H1 (cell line): ENCODE results near the gene RAD51B. TPM values are rescaled to one million over a fixed set of nuclear protein-coding genes. Genes with fewer than 3 reads are reported as not detected.

Source experiments
- CTCF ChIA-PET: fragments of 300-600 bp; sonication (Branson Sonifier 250); formaldehyde crosslinking; loops from one replicate; lab custom pipeline; 2021; ENCODE audit not compliant: partially characterized antibody; lab: Charles Lee
- POLR2A ChIA-PET: fragments of 300-600 bp; sonication (Branson Sonifier 250); formaldehyde crosslinking; loops from one replicate; lab custom pipeline; 2021; ENCODE audit warnings: inconsistent platforms; ENCODE audit not compliant: partially characterized antibody; lab: Charles Lee
- DNase-seq, 2 experiments: peaks; one replicate each; pipeline versions ENCODE4 v3.0.0 to v3.0.0-alpha.2; 2010 to 2022; ENCODE audit warnings: low spot score in 2 of 2, low read depth in 1 of 2, mixed read lengths in 1 of 2
- FAIRE-seq: peaks from 2 replicates; lab custom pipeline; 2011; peaks lifted over from hg19 to GRCh38; lab: Jason Lieb, UNC
- H2AFZ ChIP-seq: 2 replicates; pipeline ENCODE4 v1.8.1; 2012; ENCODE audit warnings: low read length, inconsistent platforms
- H2AK5ac ChIP-seq: 2 replicates; pipeline ENCODE4 v1.6.1; 2013; ENCODE audit warnings: low read depth, low read length
- H2BK120ac ChIP-seq: replicated peaks from 2 replicates; pipeline ENCODE3; 2013; ENCODE audit warnings: low read depth, low read length, inconsistent platforms
- H2BK12ac ChIP-seq: 2 replicates; pipeline ENCODE4 v1.6.1; 2013; ENCODE audit warnings: low read depth, low read length
- H2BK15ac ChIP-seq: 2 replicates; pipeline ENCODE4 v1.6.1; 2013; ENCODE audit warnings: low read length
- H2BK20ac ChIP-seq: 2 replicates; pipeline ENCODE4 v1.6.1; 2013; ENCODE audit warnings: low read length
- H2BK5ac ChIP-seq: 2 replicates; pipeline ENCODE4 v1.6.1; 2013; ENCODE audit warnings: low read depth, low read length
- H3K14ac ChIP-seq: 2 replicates; pipeline ENCODE4 v1.6.1; 2013; ENCODE audit warnings: inconsistent platforms; ENCODE audit not compliant: insufficient read length
- H3K18ac ChIP-seq: 2 replicates; pipeline ENCODE4 v1.6.1; 2013; ENCODE audit warnings: low read length; ENCODE audit errors: extremely low read depth
- H3K23ac ChIP-seq: 2 replicates; pipeline ENCODE4 v1.6.1; 2013; ENCODE audit warnings: inconsistent platforms; ENCODE audit not compliant: insufficient read length
- H3K23me2 ChIP-seq: 2 replicates; pipeline ENCODE4 v1.6.1; 2013; ENCODE audit warnings: low read depth, low read length
- H3K27ac ChIP-seq: 2 replicates; pipeline ENCODE4 v1.6.1; 2011; ENCODE audit warnings: low read depth, low read length, inconsistent platforms
- H3K27me3 ChIP-seq, 4 experiments: replicated peaks in 1 of 4; 1 replicate in 1 of 4; 2 replicates in 3 of 4; pipeline versions ENCODE4 v1.6.1 to v1.8.1; 2011 to 2013; ENCODE audit warnings: low read length in 3 of 4, mild to moderate bottlenecking in 3 of 4, inconsistent platforms in 2 of 4, mixed read lengths in 2 of 4, moderate library complexity in 1 of 4; ENCODE audit not compliant: control insufficient read depth in 3 of 4, insufficient read depth in 3 of 4; ENCODE audit errors: extremely low read depth in 1 of 4
- H3K36me3 ChIP-seq, 4 experiments: 2 replicates each; pipeline versions ENCODE4 v1.6.1 to v1.8.1; 2011 to 2013; ENCODE audit warnings: mild to moderate bottlenecking in 4 of 4, low read length in 3 of 4, moderate library complexity in 2 of 4, control low read depth in 1 of 4, inconsistent platforms in 1 of 4; ENCODE audit not compliant: insufficient read depth in 4 of 4, control insufficient read depth in 2 of 4
- H3K4ac ChIP-seq: replicated peaks from 2 replicates; pipeline ENCODE3; 2013; ENCODE audit warnings: low read length, low read depth, mixed read lengths, inconsistent platforms; ENCODE audit not compliant: insufficient read length
- H3K4me1 ChIP-seq, 4 experiments: replicated peaks in 1 of 4; 1 replicate in 1 of 4; 2 replicates in 3 of 4; pipeline versions ENCODE4 v1.6.1 to v1.8.1; 2011 to 2013; ENCODE audit warnings: low read length in 3 of 4, inconsistent platforms in 2 of 4, mixed read lengths in 1 of 4; ENCODE audit not compliant: insufficient read depth in 4 of 4, control insufficient read depth in 3 of 4
- H3K4me2 ChIP-seq, 2 experiments: 2 replicates each; pipeline versions ENCODE4 v1.6.1 to v1.8.1; 2011 to 2013; ENCODE audit warnings: low read depth in 2 of 2, low read length in 2 of 2, control low read depth in 1 of 2, inconsistent platforms in 1 of 2, mild to moderate bottlenecking in 1 of 2; ENCODE audit not compliant: insufficient read depth in 1 of 2
- H3K4me3 ChIP-seq, 4 experiments: fragments of 200-600, 300-600 bp in 1 of 4; sonication (generic), shearing (Covaris generic), sonication (Bioruptor Twin) in 1 of 4; 2 replicates each; pipeline versions ENCODE4 v1.5.1 to v1.8.1; 2011 to 2016; ENCODE audit warnings: low read length in 4 of 4, low read depth in 3 of 4, control low read depth in 2 of 4, inconsistent platforms in 2 of 4, mild to moderate bottlenecking in 2 of 4, mixed read lengths in 1 of 4, moderate library complexity in 1 of 4; ENCODE audit not compliant: insufficient read depth in 2 of 4; ENCODE audit errors: extremely low read depth in 1 of 4
- H3K56ac ChIP-seq: replicated peaks from 2 replicates; pipeline ENCODE3; 2013; ENCODE audit warnings: low read depth, mild to moderate bottlenecking, mixed read lengths, low read length, inconsistent platforms; ENCODE audit not compliant: insufficient read length
- H3K79me1 ChIP-seq: 2 replicates; pipeline ENCODE4 v1.6.1; 2013; ENCODE audit warnings: low read depth, low read length, control low read depth
- H3K79me2 ChIP-seq, 2 experiments: 2 replicates each; pipeline versions ENCODE4 v1.6.1 to v1.8.1; 2012 to 2013; ENCODE audit warnings: low read length in 2 of 2, mild to moderate bottlenecking in 2 of 2, inconsistent platforms in 1 of 2; ENCODE audit not compliant: insufficient read depth in 2 of 2, control insufficient read depth in 1 of 2
- H3K9ac ChIP-seq, 4 experiments: replicated peaks in 1 of 4; 1 replicate in 1 of 4; 2 replicates in 3 of 4; pipeline versions ENCODE4 v1.6.1 to v1.8.1; 2011 to 2013; ENCODE audit warnings: low read depth in 3 of 4, low read length in 3 of 4, control low read depth in 2 of 4, mild to moderate bottlenecking in 2 of 4, moderate library complexity in 2 of 4, inconsistent platforms in 1 of 4; ENCODE audit errors: extremely low read depth in 1 of 4
- H3K9me3 ChIP-seq, 2 experiments: 2 replicates each; pipeline versions ENCODE4 v1.6.1 to v1.8.1; 2012 to 2013; ENCODE audit warnings: mild to moderate bottlenecking in 2 of 2, moderate library complexity in 2 of 2, control low read depth in 1 of 2, inconsistent platforms in 1 of 2, low read depth in 1 of 2, low read length in 1 of 2, mixed read lengths in 1 of 2; ENCODE audit not compliant: insufficient read depth in 2 of 2
- H4K20me1 ChIP-seq, 2 experiments: replicated peaks in 1 of 2; 2 replicates each; pipeline versions ENCODE3 to v1.8.1; 2011 to 2013; ENCODE audit warnings: inconsistent platforms in 2 of 2, low read length in 2 of 2, mild to moderate bottlenecking in 1 of 2; ENCODE audit not compliant: insufficient read depth in 2 of 2, control insufficient read depth in 1 of 2
- H4K5ac ChIP-seq: 2 replicates; pipeline ENCODE4 v1.6.1; 2013; ENCODE audit warnings: low read length, low read depth, mixed read lengths, inconsistent platforms; ENCODE audit not compliant: insufficient read length
- H4K8ac ChIP-seq: 2 replicates; pipeline ENCODE4 v1.8.0; 2013; ENCODE audit warnings: mild to moderate bottlenecking, moderate library complexity, low read length, inconsistent platforms; ENCODE audit not compliant: insufficient read depth; ENCODE audit errors: extremely low read depth
- H4K91ac ChIP-seq: replicated peaks from 2 replicates; pipeline ENCODE3; 2013; ENCODE audit warnings: low read length, mixed read lengths, inconsistent platforms; ENCODE audit not compliant: insufficient read length
- ASH2L ChIP-seq: fragments of 200-600, 300-600 bp; sonication (generic); IDR thresholded peaks from one replicate; pipeline ENCODE4 v1.7.1; 2017; ENCODE audit warnings: low read length
- ATF2 ChIP-seq: IDR thresholded peaks from 2 replicates; pipeline ENCODE4 v1.6.1; 2012; ENCODE audit warnings: low read length, inconsistent platforms
- SAP30 ChIP-seq: fragments of 300-600 bp; sonication (generic); IDR thresholded peaks from 2 replicates; pipeline ENCODE4 v1.7.1; 2012; ENCODE audit warnings: low read length, moderate library complexity, mild to moderate bottlenecking, inconsistent platforms; ENCODE audit not compliant: insufficient read depth, insufficient replicate concordance
- USF2 ChIP-seq: IDR thresholded peaks from 2 replicates; pipeline ENCODE4 v1.6.1; 2011; ENCODE audit warnings: low read length, improper control_type of control experiment
- WGBS, 2 experiments: shearing (Covaris generic) in 1 of 2; methylation state at CpG; one replicate each; pipeline versions ENCODE4 v1.1.6 to v1.1.7; 2013 to 2015; ENCODE audit warnings: low lambda C conversion rate in 2 of 2, mixed read lengths in 2 of 2, inconsistent platforms in 1 of 2, low coverage in 1 of 2, missing lambda C conversion rate in 1 of 2; ENCODE audit not compliant: insufficient replicate concordance in 2 of 2, insufficient coverage in 1 of 2, insufficient read length in 1 of 2; ENCODE audit errors: extremely low coverage in 1 of 2, missing lambda C conversion rate in 1 of 2; 5-methylcytosine and 5-hydroxymethylcytosine counted together
- polyA plus RNA-seq, 7 experiments: library from polyadenylated mRNA; depleted of rRNA in 3 of 7; stranded (reverse) in 5 of 7; unstranded in 2 of 7; fragments of >200 nt in 5 of 7; fragments of 200-250 nt in 2 of 7; gene quantifications; 1 replicate in 5 of 7; 2 replicates in 1 of 7; 4 replicates in 1 of 7; pipeline versions ENCODE4 v1.2.1 to v1.2.3, GENCODE V29; 2011 to 2013; ENCODE audit warnings: missing spikeins in 2 of 7, mixed read lengths in 2 of 7
- total RNA-seq: library from RNA; stranded (reverse); fragmentation: NEBNext Ultra II Directional; extraction: Animal tissue kit (Norgen Biotek cat#: 25700); gene quantifications from 2 replicates; pipeline ENCODE4 v1.2.1, GENCODE V29; 2021

Gene RAD51B
- total and polyA plus RNA-seq, 2 of the 8 experiments (the other 6 are each of a cell fraction or from before 2014, with no cell fraction given), result 3.9 to 14.9 TPM

- peaks cover 1 to 6% of the 10 kb centered on the region in 2 experiments for H4K20me1 ChIP-seq
- ChIA-PET CTCF (interaction anchor here (0.6 to 0.7 kb wide), 2 partner anchors 187 to 616 kb away, joined by 3 read pairs; no protein-coding TSS in a partner anchor), POLR2A (interaction anchor here (0.6 to 0.8 kb wide), 3 partner anchors 12 to 423 kb away, joined by 3 to 4 read pairs (median 3); no protein-coding TSS in a partner anchor)
- no peak overlapping the region for H4K8ac ChIP-seq
- H3K56ac ChIP-seq, result no peak overlapping the region
- no peak overlapping the region for H2AK5ac ChIP-seq
- H3K23ac ChIP-seq, result no peak overlapping the region
- H3K79me1 ChIP-seq, result no peaks in the 10 kb centered on the region
- no peaks in the 10 kb centered on the region for H3K4me1 ChIP-seq
- no peak overlapping the region for H3K4me3 ChIP-seq
- H4K5ac ChIP-seq, result no peak overlapping the region
- H2AFZ ChIP-seq, result no peak overlapping the region
- no peak overlapping the region for H2BK120ac ChIP-seq
- H3K9ac ChIP-seq, result no peak overlapping the region
- H3K27ac ChIP-seq, result no peak overlapping the region
- no peak overlapping the region for H3K18ac ChIP-seq
- no peak overlapping the region for H2BK15ac ChIP-seq
- no peak overlapping the region for H4K91ac ChIP-seq
- H2BK12ac ChIP-seq, result no peak overlapping the region
- DNase-seq (no peak), FAIRE-seq (no peak)
- no peak overlapping the region for H3K14ac ChIP-seq
- peaks cover 18 to 85% (median 62%) of the 10 kb centered on the region in 4 experiments for H3K36me3 ChIP-seq
- H2BK5ac ChIP-seq, result no peak overlapping the region
- H3K27me3 ChIP-seq, result no peaks in the 10 kb centered on the region
- no peaks in the 10 kb centered on the region for H3K23me2 ChIP-seq
- no peak overlapping the region for H3K4ac ChIP-seq
- 95% methylated on average over 3 of the region's 3 CpGs; no CpG with 5 or more reads in 1 of the 2 experiments for WGBS, 2 experiments
- H3K4me2 ChIP-seq, result no peak overlapping the region
- H3K79me2 ChIP-seq, result no peaks in the 10 kb centered on the region
- no peak overlapping the region for H2BK20ac ChIP-seq
- TF ChIP-seq USF2, result no peak
- no peak for TF ChIP-seq ASH2L
- TF ChIP-seq SAP30, result no peak
- no peak for TF ChIP-seq ATF2
- H3K9me3 ChIP-seq, result no peaks in the 10 kb centered on the region
These were observed 13.3 kb upstream of the RAD51B start for GRCh38 chr14:67806246-67806645.
